Posterior vena cava (tissue), 2 donors: Measurements from ENCODE around the gene UBALD2. TPM values are rescaled to one million over a fixed set of nuclear protein-coding genes. Genes with fewer than 3 reads are reported as not detected.
"Not testable (repeated sequence)": the region's sequence is repeated elsewhere in the genome, so short reads cannot be mapped to it uniquely, and the experiment has no call there.

Experiments
- DNase-seq: peaks from one replicate; pipeline ENCODE4 v3.0.0-alpha.2; 2020; ENCODE audit warnings: low spot score
- intact Hi-C, 2 donors: fragments of 100-400 bp; cut with DNase I; formaldehyde crosslinking; loops; one replicate each; pipeline versions ENCODE4 v1.14.1 to v1.14.2; 2022 to 2023
- long read RNA-seq, 2 donors: library from polyadenylated mRNA; unstranded; transcript quantifications; one replicate each; pipeline ENCODE4 v2.0.0, GENCODE V29; 2020 to 2021
- total RNA-seq, 2 donors: library from RNA; stranded (reverse); fragmentation: NEBNext Ultra II Directional; extraction: Animal tissue kit (Norgen Biotek cat#: 25700); gene quantifications; one replicate each; pipeline ENCODE4 v1.2.1, GENCODE V29; 2021
- donor health status: DM: yes; HTN: yes; CAD: no.
- donor health status: DM: yes; HTN: yes; CAD: no.

UBALD2 gene
- 10 to 100 TPM; 21.7 to 22.5 TPM for total RNA-seq
- long read RNA-seq, donor 1, partial matches to known transcripts = 0 of 2 reads
- long read RNA-seq, donor 1, other reads (novel, unspliced or antisense) = 0 of 2 reads
- long read RNA-seq, donor 2 = 0 reads

GRCh38 chr17:76264755-76265623 lies at the start of gene UBALD2:
Gene UBALD2, plus strand, starts transcription at chr17:76265348. Its CDS starts 158 bp downstream, at chr17:76265506.
- intact Hi-C loops = no loop called here
- DNase-seq = peak; percentile 100

- intact Hi-C loops = no loop called here
- no peak for DNase-seq
These were observed 48.1 kb upstream of the UBALD2 start for GRCh38 chr17:76217081-76217480.

GRCh38 chr17:76219670-76220383 lies 45.3 kb upstream of the UBALD2 start:
- no peak for DNase-seq
- intact Hi-C loops = no loop called here

GRCh38 chr17:76223802-76224201 lies 41.3 kb upstream of the UBALD2 start:
- intact Hi-C loops = no loop called here
- DNase-seq = no peak

- intact Hi-C loops, DNase-seq: not testable (repeated sequence)
These were observed 39.6 kb upstream of the UBALD2 start for GRCh38 chr17:76225373-76226086.

GRCh38 chr17:76226749-76227148 lies 38.4 kb upstream of the UBALD2 start:
- DNase-seq, intact Hi-C loops: not testable (repeated sequence)

- intact Hi-C loops = no loop called here
- no peak for DNase-seq
These were observed 32.8 kb upstream of the UBALD2 start for GRCh38 chr17:76232342-76232741.

- no peak for DNase-seq
- intact Hi-C loops = no loop called here
These were observed 31.4 kb upstream of the UBALD2 start for GRCh38 chr17:76233588-76234353.

- intact Hi-C loops = no loop called here
- DNase-seq = no peak
These were observed 30.8 kb upstream of the UBALD2 start for GRCh38 chr17:76234354-76234679.

GRCh38 chr17:76235883-76236282 lies 29.3 kb upstream of the UBALD2 start:
- intact Hi-C loops = no loop called here

GRCh38 chr17:76236603-76237002 lies 28.5 kb upstream of the UBALD2 start:
- DNase-seq = no peak

More at GRCh38 chr17:76235883-76236282, 29.3 kb upstream of the UBALD2 start:
- no peak for DNase-seq

GRCh38 chr17:76237859-76238313 lies 27.3 kb upstream of the UBALD2 start:
- intact Hi-C loops = no loop called here

More at GRCh38 chr17:76236603-76237002, 28.5 kb upstream of the UBALD2 start:
- intact Hi-C loops = no loop called here

GRCh38 chr17:76238847-76239537 lies 26.2 kb upstream of the UBALD2 start:
- intact Hi-C loops = no loop called here
- DNase-seq = no peak

More at GRCh38 chr17:76237859-76238313, 27.3 kb upstream of the UBALD2 start:
- no peak for DNase-seq

GRCh38 chr17:76239538-76240274 lies 25.4 kb upstream of the UBALD2 start:
- no peak for DNase-seq
- intact Hi-C loops = no loop called here

GRCh38 chr17:76240461-76241203 lies 24.5 kb upstream of the UBALD2 start, which contains the start of gene RNF157:
Gene RNF157, minus strand, starts transcription at chr17:76240493. Its CDS starts 253 bp downstream, at chr17:76240240.
- DNase-seq = no peak
- intact Hi-C loops = no loop called here

GRCh38 chr17:76241204-76241538 lies 24.0 kb upstream of the UBALD2 start:
- intact Hi-C loops = no loop called here
- DNase-seq = no peak

- DNase-seq = no peak
- intact Hi-C loops = no loop called here
These were observed 23.4 kb upstream of the UBALD2 start for GRCh38 chr17:76241691-76242255.
